IMR-90 (cell line): ENCODE data around the gene AMOTL2. TPM values are rescaled to one million over a fixed set of nuclear protein-coding genes. Genes with fewer than 3 reads are reported as not detected.

Experiments used
- ATAC-seq: fragments of 200-7000 bp; cut with Tn5 transposase; 2 replicates; pipeline ENCODE4 v1.9.1; 2020; ENCODE audit warnings: low read depth, mild to moderate bottlenecking, moderate library complexity
- BruUV-seq: library from RNA; stranded (reverse); fragments of 400-500 nt; replicated peaks from 2 replicates; lab custom pipeline; 2021; lab: Mats Ljungman, UMichigan
- CTCF ChIA-PET: fragments of 300-600 bp; formaldehyde crosslinking; extraction: SDS; loops from one replicate; lab custom pipeline; 2021; ENCODE audit warnings: antibody characterized with exemption; lab: Yijun Ruan, JAX
- POLR2A ChIA-PET: fragments of 300-600 bp; sonication (Branson Sonifier 250); formaldehyde crosslinking; loops from one replicate; lab custom pipeline; 2022; ENCODE audit warnings: antibody characterized with exemption; ENCODE audit not compliant: unreplicated experiment; lab: Charles Lee
- DNase-seq: peaks from one replicate; pipeline ENCODE4 v3.0.0; 2013
- H2AFZ ChIP-seq: replicated peaks from 2 replicates; pipeline ENCODE3; 2013; ENCODE audit warnings: low read length, mild to moderate bottlenecking; ENCODE audit not compliant: poor library complexity
- H2AK5ac ChIP-seq: 2 replicates; pipeline ENCODE4 v1.6.1; 2013; ENCODE audit warnings: low read depth, low read length, inconsistent platforms
- H2AK9ac ChIP-seq: replicated peaks from 2 replicates; pipeline ENCODE3; 2013; ENCODE audit warnings: mild to moderate bottlenecking, low read depth, low read length, moderate library complexity; ENCODE audit not compliant: poor library complexity
- H2BK120ac ChIP-seq: 2 replicates; pipeline ENCODE4 v1.6.1; 2013; ENCODE audit warnings: low read depth, low read length, inconsistent platforms
- H2BK15ac ChIP-seq: 3 replicates; pipeline ENCODE4 v1.6.1; 2013; ENCODE audit warnings: low read depth, low read length, inconsistent platforms
- H2BK20ac ChIP-seq: 2 replicates; pipeline ENCODE4 v1.6.1; 2013; ENCODE audit warnings: low read depth, mild to moderate bottlenecking, inconsistent platforms, low read length, moderate library complexity
- H2BK5ac ChIP-seq: 2 replicates; pipeline ENCODE4 v1.6.1; 2013; ENCODE audit warnings: mild to moderate bottlenecking, low read depth, low read length, inconsistent platforms; ENCODE audit not compliant: poor library complexity, severe bottlenecking
- H3K14ac ChIP-seq: replicated peaks from 2 replicates; pipeline ENCODE4 v1.6.1; 2013; ENCODE audit warnings: low read depth, low read length, inconsistent platforms
- H3K18ac ChIP-seq: 2 replicates; pipeline ENCODE4 v1.6.1; 2013; ENCODE audit warnings: low read depth, low read length, control low read depth
- H3K23ac ChIP-seq: 2 replicates; pipeline ENCODE4 v1.6.1; 2013; ENCODE audit warnings: low read depth, low read length, inconsistent platforms
- H3K27ac ChIP-seq: 2 replicates; pipeline ENCODE4 v1.5.1; 2013; ENCODE audit warnings: mild to moderate bottlenecking, control low read depth, low read length; ENCODE audit not compliant: insufficient read depth
- H3K27me3 ChIP-seq: 2 replicates; pipeline ENCODE4 v1.6.1; 2013; ENCODE audit warnings: low read length; ENCODE audit not compliant: control insufficient read depth, insufficient read depth
- H3K36me3 ChIP-seq: 2 replicates; pipeline ENCODE4 v1.6.1; 2013; ENCODE audit warnings: low read length, mixed read lengths; ENCODE audit not compliant: control insufficient read depth, insufficient read depth
- H3K4ac ChIP-seq: 2 replicates; pipeline ENCODE4 v1.6.1; 2013; ENCODE audit warnings: low read depth, low read length, inconsistent platforms
- H3K4me1 ChIP-seq: 2 replicates; pipeline ENCODE4 v1.6.1; 2013; ENCODE audit warnings: low read length, mixed read lengths; ENCODE audit not compliant: control insufficient read depth, insufficient read depth
- H3K4me2 ChIP-seq: 2 replicates; pipeline ENCODE4 v1.6.1; 2013; ENCODE audit warnings: low read depth, mild to moderate bottlenecking, control low read depth, low read length, moderate library complexity
- H3K4me3 ChIP-seq: 2 replicates; pipeline ENCODE4 v1.5.1; 2013; ENCODE audit warnings: low read depth, mild to moderate bottlenecking, control low read depth, low read length, moderate library complexity; ENCODE audit not compliant: insufficient read depth
- H3K56ac ChIP-seq: 2 replicates; pipeline ENCODE4 v1.6.1; 2013; ENCODE audit warnings: low read length, inconsistent platforms; ENCODE audit not compliant: insufficient read depth; ENCODE audit errors: extremely low read depth
- H3K79me1 ChIP-seq, 2 experiments: 2 replicates each; pipeline ENCODE4 v1.6.1; 2013; ENCODE audit warnings: low read length in 2 of 2, inconsistent platforms in 1 of 2, low read depth in 1 of 2
- H3K9ac ChIP-seq: 2 replicates; pipeline ENCODE4 v1.6.1; 2013; ENCODE audit warnings: low read depth, low read length, control low read depth
- H3K9me1 ChIP-seq: 2 replicates; pipeline ENCODE4 v1.6.1; 2013; ENCODE audit warnings: low read length, inconsistent platforms; ENCODE audit not compliant: insufficient read depth
- H3K9me3 ChIP-seq: 2 replicates; pipeline ENCODE4 v1.6.1; 2013; ENCODE audit warnings: low read length; ENCODE audit not compliant: control insufficient read depth, insufficient read depth
- H4K20me1 ChIP-seq: 2 replicates; pipeline ENCODE4 v1.6.1; 2013; ENCODE audit warnings: low read length, inconsistent platforms; ENCODE audit not compliant: insufficient read depth
- H4K5ac ChIP-seq: 2 replicates; pipeline ENCODE4 v1.6.1; 2013; ENCODE audit warnings: mild to moderate bottlenecking, low read depth, low read length, control low read depth
- H4K8ac ChIP-seq, 2 experiments: 2 replicates each; pipeline ENCODE4 v1.6.1; 2013; ENCODE audit warnings: low read depth in 2 of 2, low read length in 2 of 2, control low read depth in 1 of 2, inconsistent platforms in 1 of 2
- H4K91ac ChIP-seq: 2 replicates; pipeline ENCODE4 v1.6.1; 2013; ENCODE audit warnings: low read depth, low read length, inconsistent platforms; ENCODE audit not compliant: insufficient read depth
- BHLHE40 ChIP-seq: fragments of 150-350 bp; IDR thresholded peaks from 2 replicates; pipeline ENCODE4 v1.6.1; 2016; ENCODE audit warnings: mild to moderate bottlenecking, low read depth, low read length
- CEBPB ChIP-seq: IDR thresholded peaks from 2 replicates; pipeline ENCODE4 v1.6.1; 2012; ENCODE audit warnings: low read depth, low read length, improper control_type of control experiment
- CHD1 ChIP-seq: IDR thresholded peaks from 2 replicates; pipeline ENCODE4 v1.6.1; 2012; ENCODE audit warnings: low read depth, low read length, improper control_type of control experiment
- FOS ChIP-seq: fragments of 150-350 bp; IDR thresholded peaks from 2 replicates; pipeline ENCODE4 v1.6.1; 2016; ENCODE audit warnings: low read depth, low read length
- MAFK ChIP-seq: IDR thresholded peaks from 2 replicates; pipeline ENCODE4 v1.6.1; 2012; ENCODE audit warnings: low read depth, low read length, improper control_type of control experiment
- MAZ ChIP-seq: IDR thresholded peaks from 2 replicates; pipeline ENCODE4 v1.6.1; 2012; ENCODE audit warnings: low read depth, mild to moderate bottlenecking, low read length, improper control_type of control experiment, moderate library complexity, borderline replicate concordance
- NFE2L2 ChIP-seq: fragments of 150-350 bp; IDR thresholded peaks from 2 replicates; pipeline ENCODE4 v1.6.1; 2016; ENCODE audit warnings: low read depth, mild to moderate bottlenecking, low read length
- POLR2A ChIP-seq: IDR thresholded peaks from 2 replicates; pipeline ENCODE4 v1.6.1; 2012; ENCODE audit warnings: mild to moderate bottlenecking, low read depth, low read length
- RCOR1 ChIP-seq: IDR thresholded peaks from 2 replicates; pipeline ENCODE4 v1.6.1; 2012; ENCODE audit warnings: mild to moderate bottlenecking, low read length, improper control_type of control experiment; ENCODE audit not compliant: insufficient replicate concordance
- RFX5 ChIP-seq: IDR thresholded peaks from 2 replicates; pipeline ENCODE4 v1.8.0; 2012; ENCODE audit warnings: low read depth, mild to moderate bottlenecking, low read length, moderate library complexity
- SMC3 ChIP-seq: fragments of 150-350 bp; IDR thresholded peaks from 2 replicates; pipeline ENCODE4 v1.6.1; 2016; ENCODE audit warnings: low read depth, mild to moderate bottlenecking, antibody characterized with exemption, low read length, moderate library complexity
- USF2 ChIP-seq: fragments of 150-350 bp; IDR thresholded peaks from 2 replicates; pipeline ENCODE4 v1.6.1; 2017; ENCODE audit warnings: mild to moderate bottlenecking, antibody characterized with exemption, low read length, low read depth
- WGBS, 2 experiments: methylation state at CpG; one replicate each; pipeline versions ENCODE4 v1.1.5 to v1.1.7; 2013; ENCODE audit warnings: missing lambda C conversion rate in 2 of 2; ENCODE audit not compliant: insufficient read length in 1 of 2; ENCODE audit errors: extremely low coverage in 2 of 2; 5-methylcytosine and 5-hydroxymethylcytosine counted together
- dilution Hi-C: fragments of 300-500 bp; cut with HindIII; formaldehyde crosslinking; loops from one replicate; pipeline ENCODE4 v1.14.3; 2018; ENCODE audit warnings: low sequenced_read_pairs; ENCODE audit not compliant: unreplicated experiment
- in situ Hi-C: fragments of 300-500 bp; cut with MboI; formaldehyde crosslinking; loops from 3 replicates; pipeline ENCODE4 v1.14.3; 2019; ENCODE audit warnings: low sequenced_read_pairs, inconsistent platforms, mixed read lengths
- intact Hi-C: fragments of 100-400 bp; cut with micrococcal nuclease; formaldehyde crosslinking; loops from 2 replicates; pipeline ENCODE4 v1.10.0; 2022
- polyA plus RNA-seq, 3 experiments: library from polyadenylated mRNA; depleted of rRNA; stranded (reverse); fragments of >200 nt; gene quantifications; 2 replicates each; pipeline ENCODE4 v1.2.3, GENCODE V29; 2012; ENCODE audit warnings: low replicate concordance in 1 of 3
- total RNA-seq: library from RNA; depleted of rRNA; stranded (reverse); fragments of >200 nt; gene quantifications from 2 replicates; pipeline ENCODE4 v1.2.3, GENCODE V29; 2012
- TF ChIP-seq, protein P1 (sequence below): fragments of 150-350 bp; IDR thresholded peaks from 2 replicates; pipeline ENCODE4 v1.6.1; 2016; ENCODE audit warnings: low read depth, mild to moderate bottlenecking, low read length, moderate library complexity, borderline replicate concordance

The AMOTL2 gene
- total and polyA plus RNA-seq, 2 of the 4 experiments (the other 2 are of a cell fraction), result 162 to 176 TPM

DNA sequence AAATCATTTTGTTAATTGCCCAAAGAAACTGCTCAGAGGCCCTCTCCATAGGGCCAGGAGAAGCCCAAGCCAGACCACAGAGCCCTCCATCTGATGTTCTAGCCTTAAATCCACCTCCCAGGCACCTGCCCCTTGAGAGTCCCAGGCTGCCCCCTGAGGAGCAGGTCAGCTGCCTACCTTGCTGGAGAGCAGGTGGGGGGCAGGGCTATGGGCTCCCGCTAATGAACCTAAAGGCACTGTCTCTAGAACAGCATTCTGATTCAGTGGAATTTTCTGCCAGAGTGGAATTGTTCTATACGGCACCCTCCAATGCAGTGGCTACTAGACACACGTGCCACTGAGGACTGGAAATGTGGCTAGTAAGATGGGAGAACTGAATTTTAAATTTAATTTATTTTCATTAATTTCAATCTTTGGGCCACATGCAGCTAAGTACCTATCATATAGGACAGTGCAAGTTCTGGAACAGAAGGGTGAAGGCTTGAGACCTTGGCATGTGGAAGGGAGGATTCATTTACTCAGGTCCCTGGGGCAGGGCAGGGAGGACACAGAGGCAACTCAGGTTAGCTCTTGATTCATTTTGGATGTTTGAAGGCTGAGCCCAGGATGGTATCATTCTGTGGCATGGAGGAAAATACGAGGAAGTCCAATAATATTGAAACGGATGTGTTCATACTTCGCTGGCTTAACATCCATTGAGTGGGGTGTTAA lies 11.4 kb downstream of the AMOTL2 start:
- Histone ChIP-seq H3K79me1 (peaks cover 29 to 78% of the 10 kb centered on the region in 2 experiments; a peak in 3 of 4 replicates), H3K9ac (peak overlapping the region; percentile 74; the same call in 1 of the 2 replicates), H3K4me2 (no peak overlapping the region; the same call in 1 of the 2 replicates), H2AK9ac (peak overlapping the region; percentile 89), H3K23ac (peak overlapping the region; percentile 83), H3K9me3 (no peaks in the 10 kb centered on the region), H4K20me1 (peaks cover 93% of the 10 kb centered on the region), H3K4me1 (peaks cover 80% of the 10 kb centered on the region), H2BK15ac (peak overlapping the region; percentile 3; the same call in 1 of the 3 replicates), H4K91ac (peak overlapping the region; percentile 95), H2BK5ac (peak overlapping the region; percentile 87), H3K36me3 (peaks cover 91% of the 10 kb centered on the region), H2AK5ac (peak overlapping the region; percentile 82), H3K27me3 (no peaks in the 10 kb centered on the region), H3K56ac (0 out of 2 replicates have a peak overlapping the region, but pooled peaks have one; percentile 24), H2BK20ac (no peak overlapping the region; the same call in 1 of the 2 replicates), H3K14ac (peak overlapping the region; percentile 94), H2AFZ (no peak overlapping the region), H3K27ac (peak overlapping the region; percentile 82), H3K18ac (peak overlapping the region; percentile 63), H2BK120ac (peak overlapping the region; percentile 86), H4K5ac (peak overlapping the region; percentile 50), H3K9me1 (peaks cover 23% of the 10 kb centered on the region; the same call in 1 of the 2 replicates), H3K4me3 (no peak overlapping the region), H4K8ac (peak overlapping the region; percentile 82 to 90; a peak in 3 of 4 replicates), H3K4ac (peak overlapping the region; percentile 93)
- WGBS, 2 experiments, result no CpG with 5 or more reads among the region's 6 CpGs
- no peak for DNase-seq
- dilution Hi-C loops, result no loop called here
- ATAC-seq, result no peak
- POLR2A ChIA-PET, result interaction anchor here (1.3 to 2.8 kb wide), 3 partner anchors 8 to 34 kb away, joined by 3 to 12 read pairs (median 4); partner anchors contain the start of gene AMOTL2
- no peak for TF ChIP-seq CEBPB
- TF ChIP-seq RCOR1, result no peak
- TF ChIP-seq MAFK, result no peak
- TF ChIP-seq BHLHE40, result no peak
- no peak for TF ChIP-seq SMC3
- TF ChIP-seq POLR2A, result no peak
- no peak for TF ChIP-seq RFX5
- no peak for TF ChIP-seq USF2
- TF ChIP-seq FOS, result no peak
- TF ChIP-seq, protein P1, sequence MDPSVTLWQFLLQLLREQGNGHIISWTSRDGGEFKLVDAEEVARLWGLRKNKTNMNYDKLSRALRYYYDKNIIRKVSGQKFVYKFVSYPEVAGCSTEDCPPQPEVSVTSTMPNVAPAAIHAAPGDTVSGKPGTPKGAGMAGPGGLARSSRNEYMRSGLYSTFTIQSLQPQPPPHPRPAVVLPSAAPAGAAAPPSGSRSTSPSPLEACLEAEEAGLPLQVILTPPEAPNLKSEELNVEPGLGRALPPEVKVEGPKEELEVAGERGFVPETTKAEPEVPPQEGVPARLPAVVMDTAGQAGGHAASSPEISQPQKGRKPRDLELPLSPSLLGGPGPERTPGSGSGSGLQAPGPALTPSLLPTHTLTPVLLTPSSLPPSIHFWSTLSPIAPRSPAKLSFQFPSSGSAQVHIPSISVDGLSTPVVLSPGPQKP, result no peak
- TF ChIP-seq CHD1, result no peak
- TF ChIP-seq NFE2L2, result no peak
- no peak for TF ChIP-seq MAZ
- BruUV-seq, result no TSS peak
- CTCF ChIA-PET, result no interaction called here
- in situ Hi-C loops, result no loop called here
- intact Hi-C loops, result loop anchor here (5.0 kb wide), 1 partner anchor 151 kb away; no protein-coding TSS in a partner anchor
